BE2C (cell line): ENCODE measurements around the gene S100A2.
A peak's percentile ranks its signal among the peaks of the same experiment; 100 is the strongest.
"Not testable (repeated sequence)": the region's sequence is repeated elsewhere in the genome, so short reads cannot be mapped to it uniquely, and the experiment has no call there.

Source experiments
- DNase-seq: peaks from one replicate; pipeline ENCODE4 v3.0.0-alpha.2; 2020
- H3K27me3 ChIP-seq: fragments of 250-450 bp; sonication (Bioruptor Pico); 2 replicates; pipeline ENCODE4 v1.5.1; 2020; ENCODE audit warnings: mild to moderate bottlenecking
- H3K36me3 ChIP-seq: fragments of 250-450 bp; sonication (Bioruptor Pico); 2 replicates; pipeline ENCODE4 v1.5.1; 2020; ENCODE audit warnings: mild to moderate bottlenecking
- H3K4me1 ChIP-seq: fragments of 250-450 bp; sonication (Bioruptor Pico); 2 replicates; pipeline ENCODE4 v1.5.1; 2020
- H3K4me3 ChIP-seq: 2 replicates; pipeline ENCODE4 v1.5.1; 2011; ENCODE audit warnings: low read depth, low read length
- H3K9me3 ChIP-seq: fragments of 250-450 bp; sonication (Bioruptor Pico); 2 replicates; pipeline ENCODE4 v1.5.1; 2020
- CTCF ChIP-seq: IDR thresholded peaks from 2 replicates; pipeline ENCODE4 v1.5.1; 2012; ENCODE audit warnings: mild to moderate bottlenecking, low read depth, low read length

Gene S100A2

GRCh38 chr1:153526132-153526543 lies 39.5 kb downstream of the S100A2 start:
- no peak for TF ChIP-seq CTCF
- Histone ChIP-seq H3K4me1 (peaks cover 27% of the 10 kb centered on the region), H3K4me3 (peak overlapping the region; percentile 23), H3K27me3 (no peaks in the 10 kb centered on the region), H3K36me3 (no peaks in the 10 kb centered on the region), H3K9me3 (no peaks in the 10 kb centered on the region)
- peak; percentile 73 for DNase-seq

- H3K4me3 ChIP-seq = no peak overlapping the region
- no peaks in the 10 kb centered on the region for H3K9me3 ChIP-seq
- no peaks in the 10 kb centered on the region for H3K27me3 ChIP-seq
- peaks cover 33% of the 10 kb centered on the region for H3K4me1 ChIP-seq
- DNase-seq = no peak
- TF ChIP-seq CTCF = no peak
- no peaks in the 10 kb centered on the region for H3K36me3 ChIP-seq
Observed at GRCh38 chr1:153525088-153525728, 40.4 kb downstream of the S100A2 start.

GRCh38 chr1:153522353-153523048 lies 43.1 kb downstream of the S100A2 start:
- DNase-seq, H3K27me3 ChIP-seq: not testable (repeated sequence)
- peaks cover 28% of the 10 kb centered on the region for H3K4me1 ChIP-seq

GRCh38 chr1:153521808-153522207 lies 43.8 kb downstream of the S100A2 start:
- not testable (repeated sequence) for H3K36me3 ChIP-seq, DNase-seq, H3K9me3 ChIP-seq, H3K4me3 ChIP-seq, H3K27me3 ChIP-seq
- peaks cover 21% of the 10 kb centered on the region for H3K4me1 ChIP-seq

More at GRCh38 chr1:153522353-153523048, 43.1 kb downstream of the S100A2 start:
- not testable (repeated sequence) for H3K36me3 ChIP-seq, H3K4me3 ChIP-seq, H3K9me3 ChIP-seq

- Histone ChIP-seq H3K27me3 (no peaks in the 10 kb centered on the region), H3K9me3 (no peaks in the 10 kb centered on the region), H3K4me1 (peaks cover 15% of the 10 kb centered on the region), H3K4me3 (no peak overlapping the region), H3K36me3 (no peaks in the 10 kb centered on the region)
- DNase-seq = no peak
- no peak for TF ChIP-seq CTCF
Observed at GRCh38 chr1:153520818-153521476, 44.7 kb downstream of the S100A2 start.

GRCh38 chr1:153520137-153520691 lies 45.4 kb downstream of the S100A2 start:
- DNase-seq, H3K9me3 ChIP-seq, H3K4me3 ChIP-seq, H3K36me3 ChIP-seq, H3K27me3 ChIP-seq, H3K4me1 ChIP-seq: not testable (repeated sequence)

- Histone ChIP-seq H3K4me1 (peaks cover 9% of the 10 kb centered on the region), H3K9me3 (no peaks in the 10 kb centered on the region), H3K27me3 (no peaks in the 10 kb centered on the region), H3K36me3 (no peaks in the 10 kb centered on the region), H3K4me3 (no peak overlapping the region)
- DNase-seq = no peak
- TF ChIP-seq CTCF = no peak
Observed at GRCh38 chr1:153519242-153519641, 46.4 kb downstream of the S100A2 start.
